BJ (cell line): ENCODE measurements around the gene FAM200B. TPM values are rescaled to one million over a fixed set of nuclear protein-coding genes. Genes with fewer than 3 reads are reported as not detected.

ENCODE experiments used
- CTCF ChIA-PET: fragments of 350-600 bp; formaldehyde crosslinking; extraction: SDS; loops from one replicate; lab custom pipeline; 2021; ENCODE audit warnings: antibody characterized with exemption, inconsistent platforms; lab: Yijun Ruan, JAX
- POLR2A ChIA-PET: fragments of 300-600 bp; sonication (Branson Sonifier 250); formaldehyde crosslinking; extraction: SDS; loops from one replicate; lab custom pipeline; 2021; ENCODE audit warnings: antibody characterized with exemption; lab: Charles Lee
- DNase-seq: peaks from one replicate; pipeline ENCODE4 v3.0.0-alpha.2; 2011; ENCODE audit warnings: low read depth
- H3K27me3 ChIP-seq: 2 replicates; pipeline ENCODE4 v1.6.0; 2011; ENCODE audit warnings: low read length; ENCODE audit not compliant: control insufficient read depth, insufficient read depth
- H3K36me3 ChIP-seq: 2 replicates; pipeline ENCODE4 v1.5.1; 2011; ENCODE audit warnings: low read length; ENCODE audit not compliant: control insufficient read depth, insufficient read depth
- H3K4me3 ChIP-seq: 2 replicates; pipeline ENCODE4 v1.5.1; 2011; ENCODE audit warnings: low read depth, mild to moderate bottlenecking, control low read depth, low read length
- CTCF ChIP-seq: IDR thresholded peaks from 2 replicates; pipeline ENCODE4 v1.5.1; 2011; ENCODE audit warnings: low read depth, mild to moderate bottlenecking, control low read depth, inconsistent platforms, low read length, moderate library complexity; ENCODE audit not compliant: insufficient read depth
- polyA plus RNA-seq: library from polyadenylated mRNA; depleted of rRNA; stranded (reverse); fragments of >200 nt; gene quantifications from 2 replicates; pipeline ENCODE4 v1.2.3, GENCODE V29; 2011

FAM200B gene
- polyA plus RNA-seq, 1 experiment, result 19.5 TPM

DNA sequence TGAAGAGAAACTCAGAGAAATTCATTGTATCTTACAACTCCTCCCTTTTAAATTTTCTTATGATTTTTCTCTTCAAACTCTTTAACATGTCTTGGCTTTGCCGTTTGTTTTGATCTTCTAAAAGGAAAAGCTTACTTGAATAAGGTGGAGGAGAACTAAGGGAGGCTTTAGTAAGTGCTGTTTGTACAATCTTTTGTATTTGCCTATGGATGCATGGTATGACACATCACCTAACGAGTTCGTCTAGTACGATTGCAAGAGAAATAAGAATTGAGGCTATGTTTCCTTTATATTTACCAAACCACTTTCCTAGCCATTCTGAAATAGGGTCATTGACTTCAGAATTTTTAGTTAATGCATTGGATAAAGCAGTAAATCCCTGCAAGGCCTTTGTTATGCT, 12.8 kb downstream of the FAM200B start:
- ChIA-PET POLR2A (no interaction called here), CTCF (interaction anchor here (1.1 to 1.2 kb wide), 3 partner anchors 10 to 13 kb away, joined by 3 to 4 read pairs (median 4); partner anchors contain the start of gene FAM200B)
- H3K27me3 ChIP-seq, result no peaks in the 10 kb centered on the region
- no peak overlapping the region for H3K4me3 ChIP-seq
- TF ChIP-seq CTCF, result no peak
- DNase-seq, result no peak
- H3K36me3 ChIP-seq, result no peaks in the 10 kb centered on the region

- ChIA-PET POLR2A (interaction anchor here (0.5 to 0.8 kb wide), 2 partner anchors 466 to 1581 kb away, joined by 3 to 15 read pairs; no protein-coding TSS in a partner anchor), CTCF (interaction anchor here (1.1 to 1.2 kb wide), 2 partner anchors 13 to 14 kb away, joined by 4 read pairs; partner anchors contain the start of gene FAM200B)
- TF ChIP-seq CTCF, result no peak
- Histone ChIP-seq H3K4me3 (no peak overlapping the region), H3K36me3 (no peaks in the 10 kb centered on the region), H3K27me3 (no peaks in the 10 kb centered on the region)
- peak; percentile 86 for DNase-seq
Observed at GRCh38 chr4:15695240-15695699, 13.6 kb downstream of the FAM200B start.

- ChIA-PET CTCF (interaction anchor here (1.1 to 1.2 kb wide), 2 partner anchors 13 to 14 kb away, joined by 4 read pairs; partner anchors contain the start of gene FAM200B), POLR2A (interaction anchor here (0.5 to 0.9 kb wide), 3 partner anchors 21 to 1581 kb away, joined by 3 to 15 read pairs (median 4); no protein-coding TSS in a partner anchor)
- H3K27me3 ChIP-seq, result no peaks in the 10 kb centered on the region
- H3K4me3 ChIP-seq, result no peak overlapping the region
- no peak for DNase-seq
- no peaks in the 10 kb centered on the region for H3K36me3 ChIP-seq
- TF ChIP-seq CTCF, result no peak
Observed at GRCh38 chr4:15695729-15696128, 14.1 kb downstream of the FAM200B start.

DNA sequence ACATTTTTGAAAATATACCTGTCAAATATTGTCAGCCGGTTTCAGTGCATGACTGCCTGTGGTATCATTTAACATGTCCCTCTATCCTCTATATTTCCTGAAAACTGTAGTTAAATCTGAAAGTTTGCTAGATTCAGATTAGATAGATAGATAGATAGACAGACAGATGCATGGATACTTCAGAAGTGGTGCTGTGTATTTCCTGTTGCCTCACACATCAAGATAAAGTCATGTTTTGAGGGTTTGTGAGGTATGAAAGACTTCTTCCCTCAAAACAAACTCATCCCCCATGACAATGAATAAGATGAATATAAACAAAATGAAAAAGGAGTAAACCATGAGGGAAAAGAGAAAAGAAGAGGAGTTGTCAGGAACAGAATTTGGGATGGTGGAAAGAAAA, 15.2 kb downstream of the FAM200B start:
- no peak for TF ChIP-seq CTCF
- POLR2A ChIA-PET, result interaction anchor here (0.9 kb wide), 1 partner anchor 20 kb away, joined by 4 read pairs; no protein-coding TSS in a partner anchor
- Histone ChIP-seq H3K36me3 (no peaks in the 10 kb centered on the region), H3K27me3 (no peaks in the 10 kb centered on the region), H3K4me3 (no peak overlapping the region)
- DNase-seq, result no peak
- CTCF ChIA-PET, result no interaction called here

GRCh38 chr4:15702941-15703403, 21.3 kb downstream of the FAM200B start, which contains the start of gene BST1:
TSS of gene BST1 (plus strand) at chr4:15703065. CDS start at chr4:15703145, 80 bp downstream.
- CTCF ChIA-PET, result no interaction called here
- H3K27me3 ChIP-seq, result no peaks in the 10 kb centered on the region
- no peak for DNase-seq
- no peak for TF ChIP-seq CTCF
- POLR2A ChIA-PET, result no interaction called here
- no peaks in the 10 kb centered on the region for H3K36me3 ChIP-seq
- peak within 1 kb of the TSS; percentile 41 for H3K4me3 ChIP-seq
